DMS114 treated with DMSO at 0.1 percent for 48 hours (cell line): ENCODE data around the gene RTL10.

Source experiments
- DNase-seq: peaks from one replicate; lab custom pipeline; 2025; ENCODE audit not compliant: unreplicated experiment; lab: John Stamatoyannopoulos, UW

The RTL10 gene

GRCh38 chr22:19811811-19812771 is 42.6 kb downstream of the RTL10 start:
- DNase-seq = no peak

GRCh38 chr22:19811211-19811621 is 43.5 kb downstream of the RTL10 start:
- DNase-seq = no peak

GRCh38 chr22:19810381-19811201 is 44.1 kb downstream of the RTL10 start:
- DNase-seq = no peak

GRCh38 chr22:19809741-19810140 is 44.9 kb downstream of the RTL10 start:
- DNase-seq = no peak

GRCh38 chr22:19808873-19809478 is 45.7 kb downstream of the RTL10 start:
- DNase-seq = no peak

GRCh38 chr22:19807914-19808872 is 46.5 kb downstream of the RTL10 start:
- DNase-seq = no peak

- DNase-seq = no peak
Measured at GRCh38 chr22:19807161-19807913, 47.3 kb downstream of the RTL10 start.

- no peak for DNase-seq
Measured at GRCh38 chr22:19806213-19807160, 48.2 kb downstream of the RTL10 start.

- no peak for DNase-seq
Measured at GRCh38 chr22:19805821-19806212, 48.9 kb downstream of the RTL10 start.
